K562 (cell line): ENCODE measurements around the gene CCDC138. TPM values are rescaled to one million over a fixed set of nuclear protein-coding genes. Genes with fewer than 3 reads are reported as not detected.

Experiments used
- ATAC-seq: fragments of 200-7000 bp; cut with Tn5 transposase; 3 replicates; pipeline ENCODE4 v1.9.1; 2020; ENCODE audit warnings: moderate library complexity
- BruUV-seq: library from RNA; stranded (reverse); fragments of 400-500 nt; replicated peaks from 2 replicates; lab custom pipeline; 2021; lab: Mats Ljungman, UMichigan
- CTCF ChIA-PET: fragments of 300-600 bp; formaldehyde crosslinking; extraction: SDS; loops from one replicate; lab custom pipeline; 2021; ENCODE audit warnings: low intra/inter-chr PET ratio; lab: Yijun Ruan, JAX
- POLR2A ChIA-PET: fragments of 300-600, 350-650 bp; sonication (Branson Sonifier 250); formaldehyde crosslinking; extraction: SDS; loops from one replicate; lab custom pipeline; 2021; ENCODE audit warnings: antibody characterized with exemption, inconsistent platforms; lab: Yijun Ruan, JAX
- DNase-seq, 4 experiments: peaks; one replicate each; pipeline versions ENCODE4 v3.0.0 to v3.0.0-alpha.2; 2011 to 2018; ENCODE audit warnings: low spot score in 3 of 4, mixed read lengths in 3 of 4; ENCODE audit errors: extremely low read depth in 1 of 4
- FAIRE-seq: peaks from 2 replicates; lab custom pipeline; 2011; peaks lifted over from hg19 to GRCh38; lab: Jason Lieb, UNC
- H2AFZ ChIP-seq: 2 replicates; pipeline ENCODE4 v1.6.0; 2011; ENCODE audit warnings: low read depth, low read length, control low read depth, inconsistent platforms
- H3K27ac ChIP-seq: fragments of 200-600 bp; 3 replicates; pipeline ENCODE4 v1.8.0; 2011; ENCODE audit warnings: low read depth, mild to moderate bottlenecking, control low read depth, inconsistent platforms, low read length, moderate library complexity, mixed read lengths; ENCODE audit errors: extremely low read depth
- H3K27me3 ChIP-seq, 2 experiments: fragments of 300-600 bp in 1 of 2; 2 replicates in 1 of 2; 3 replicates in 1 of 2; pipeline versions ENCODE4 v1.6.0 to v1.8.0; 2011; ENCODE audit warnings: inconsistent platforms in 2 of 2, low read length in 2 of 2, mild to moderate bottlenecking in 1 of 2, mixed read lengths in 1 of 2, moderate library complexity in 1 of 2; ENCODE audit not compliant: control insufficient read depth in 2 of 2, insufficient read depth in 2 of 2
- H3K36me3 ChIP-seq: fragments of 300-600 bp; 3 replicates; pipeline ENCODE4 v1.8.0; 2011; ENCODE audit warnings: mild to moderate bottlenecking, low read length, inconsistent platforms; ENCODE audit not compliant: control insufficient read depth, insufficient read depth
- H3K4me1 ChIP-seq, 2 experiments: fragments of 200-600 bp in 1 of 2; replicated peaks in 1 of 2; 2 replicates in 1 of 2; 3 replicates in 1 of 2; pipeline versions ENCODE4 v1.5.1 to v1.8.0; 2011; ENCODE audit warnings: inconsistent platforms in 2 of 2, low read length in 2 of 2, mild to moderate bottlenecking in 1 of 2, mixed read lengths in 1 of 2, moderate library complexity in 1 of 2; ENCODE audit not compliant: control insufficient read depth in 2 of 2, insufficient read depth in 2 of 2
- H3K4me2 ChIP-seq: 2 replicates; pipeline ENCODE4 v1.6.1; 2011; ENCODE audit warnings: low read length, control low read depth, inconsistent platforms, mixed read lengths; ENCODE audit not compliant: insufficient read depth
- H3K4me3 ChIP-seq: fragments of 200-600 bp; sonication (generic), shearing (Covaris generic); 2 replicates; pipeline ENCODE4 v1.5.1; 2016; ENCODE audit warnings: control low read depth, inconsistent platforms
- H3K79me2 ChIP-seq: fragments of 200-600 bp; 3 replicates; pipeline ENCODE4 v1.8.0; 2011; ENCODE audit warnings: low read length, inconsistent platforms; ENCODE audit not compliant: control insufficient read depth, insufficient read depth
- H3K9ac ChIP-seq, 2 experiments: 2 replicates each; pipeline versions ENCODE4 v1.6.0 to v1.6.1; 2011; ENCODE audit warnings: low read depth in 2 of 2, low read length in 2 of 2, control low read depth in 1 of 2, inconsistent platforms in 1 of 2, mild to moderate bottlenecking in 1 of 2, mixed read lengths in 1 of 2; ENCODE audit not compliant: insufficient read depth in 1 of 2
- H3K9me1 ChIP-seq: one replicate; pipeline ENCODE4 v1.6.0; 2011; ENCODE audit warnings: inconsistent platforms, mild to moderate bottlenecking, low read length, moderate library complexity; ENCODE audit not compliant: control insufficient read depth, insufficient read depth
- H3K9me3 ChIP-seq: replicated peaks from 2 replicates; pipeline ENCODE4 v1.5.1; 2011; ENCODE audit warnings: low read depth, low read length, inconsistent platforms; ENCODE audit not compliant: control insufficient read depth, insufficient read depth
- H4K20me1 ChIP-seq: replicated peaks from 2 replicates; pipeline ENCODE4 v1.6.1; 2011; ENCODE audit warnings: low read length, inconsistent platforms, mixed read lengths; ENCODE audit not compliant: control insufficient read depth, insufficient read depth
- ELF4 ChIP-seq: fragments of 450-650 bp; formaldehyde crosslinking; IDR thresholded peaks from 2 replicates; pipeline ENCODE4 v1.4.0; 2022; ENCODE audit warnings: missing genetic modification characterization
- EP400 ChIP-seq: fragments of 450-650 bp; IDR thresholded peaks from 2 replicates; pipeline ENCODE4 v1.6.1; 2017; ENCODE audit warnings: antibody characterized with exemption, mild to moderate bottlenecking, moderate library complexity
- ESRRA ChIP-seq: fragments of 450-650 bp; IDR thresholded peaks from 2 replicates; pipeline ENCODE4 v1.6.1; 2014; ENCODE audit warnings: low read depth, mild to moderate bottlenecking, moderate library complexity, borderline replicate concordance
- KLF13 ChIP-seq: fragments of 450-650 bp; IDR thresholded peaks from 2 replicates; pipeline ENCODE4 v1.6.1; 2016; ENCODE audit warnings: missing genetic modification characterization, low read depth, mild to moderate bottlenecking, missing compliant biosample characterization, moderate library complexity, borderline replicate concordance
- MED1 ChIP-seq: sonication (generic); formaldehyde crosslinking; IDR thresholded peaks from 2 replicates; pipeline ENCODE4 v1.8.1; 2023; ENCODE audit warnings: missing genetic modification reagents, borderline replicate concordance
- MEF2A ChIP-seq: IDR thresholded peaks from 2 replicates; pipeline ENCODE4 v1.6.1; 2011; ENCODE audit warnings: low read depth, mild to moderate bottlenecking, low read length, moderate library complexity; ENCODE audit not compliant: control insufficient read depth
- NCOA1 ChIP-seq: fragments of 450-650 bp; IDR thresholded peaks from 2 replicates; pipeline ENCODE4 v1.6.1; 2016; ENCODE audit warnings: low read depth
- NFE2L1 ChIP-seq: fragments of 450-650 bp; IDR thresholded peaks from 2 replicates; pipeline ENCODE4 v1.6.1; 2016; ENCODE audit warnings: missing genetic modification characterization, low read depth, mild to moderate bottlenecking, missing compliant biosample characterization, moderate library complexity, borderline replicate concordance
- RAD51 ChIP-seq: fragments of 450-650 bp; IDR thresholded peaks from 2 replicates; pipeline ENCODE4 v1.7.1; 2016; ENCODE audit warnings: low read depth, mild to moderate bottlenecking, borderline replicate concordance
- RBBP5 ChIP-seq: fragments of 200-600 bp; sonication (generic); IDR thresholded peaks from 2 replicates; pipeline ENCODE4 v1.6.1; 2012; ENCODE audit warnings: borderline replicate concordance, mild to moderate bottlenecking, low read length, control low read depth, inconsistent platforms; ENCODE audit not compliant: insufficient read depth, poor library complexity, severe bottlenecking
- SLC30A9 ChIP-seq: fragments of 250-450 bp; sonication (Bioruptor Pico); IDR thresholded peaks from 2 replicates; pipeline ENCODE4 v1.8.0; 2022; ENCODE audit warnings: mild to moderate bottlenecking, moderate library complexity
- SP2 ChIP-seq: IDR thresholded peaks from 2 replicates; pipeline ENCODE4 v1.6.1; 2011; ENCODE audit warnings: mild to moderate bottlenecking, low read depth, low read length, moderate library complexity; ENCODE audit not compliant: poor library complexity, severe bottlenecking; ENCODE audit errors: extremely low read depth
- TGIF2 ChIP-seq: sonication (generic); formaldehyde crosslinking; IDR thresholded peaks from 2 replicates; pipeline ENCODE4 v1.8.1; 2022; ENCODE audit warnings: mild to moderate bottlenecking, missing genetic modification reagents, moderate library complexity
- ZNF764 ChIP-seq: fragments of 250-450 bp; sonication (Bioruptor Pico); IDR thresholded peaks from 2 replicates; pipeline ENCODE4 v1.4.0; 2020; ENCODE audit warnings: low read depth, mild to moderate bottlenecking, moderate library complexity
- WGBS: fragments of 100-300 bp; shearing (Covaris generic); methylation state at CpG from one replicate; pipeline ENCODE4 v1.1.6; 2016; ENCODE audit warnings: low coverage, mixed read lengths; ENCODE audit not compliant: insufficient coverage; ENCODE audit errors: missing lambda C conversion rate; 5-methylcytosine and 5-hydroxymethylcytosine counted together
- in situ Hi-C: fragments of 300-500 bp; cut with MboI; formaldehyde crosslinking; loops from 4 replicates; pipeline ENCODE4 v1.15.0; 2018; ENCODE audit warnings: inconsistent platforms, mixed read lengths
- intact Hi-C: fragments of 100-400 bp; cut with micrococcal nuclease; formaldehyde crosslinking; loops from 2 replicates; pipeline ENCODE4 v1.14.2; 2022
- polyA plus RNA-seq, 8 experiments: library from polyadenylated mRNA; depleted of rRNA in 4 of 8; stranded (reverse) in 5 of 8; unstranded in 3 of 8; fragments of >200 nt; fragmentation: Nextera tagmentation in 2 of 8; fragmentation: Illumina TruSeq in 1 of 8; extraction: Ambion mirVana in 2 of 8; extraction: Trizol in 1 of 8; gene quantifications; 2 replicates each; pipeline versions ENCODE4 v1.2.1 to v1.2.3, GENCODE V29; 2011 to 2014; ENCODE audit warnings: inconsistent platforms in 1 of 8, missing spikeins in 1 of 8
- total RNA-seq, 7 experiments: library from RNA; depleted of rRNA in 6 of 7; stranded (reverse); fragments of >200 nt in 6 of 7; fragmentation: Illumina TruSeq in 2 of 7; extraction: Trizol in 2 of 7; gene quantifications; 2 replicates each; pipeline versions ENCODE4 v1.2.1 to v1.2.3, GENCODE V29; 2011 to 2021; ENCODE audit warnings: low replicate concordance in 1 of 7
- TF ChIP-seq, protein P1 (sequence below): sonication (generic); formaldehyde crosslinking; IDR thresholded peaks from 2 replicates; pipeline ENCODE4 v1.8.1; 2023; ENCODE audit warnings: mild to moderate bottlenecking, missing genetic modification reagents

The CCDC138 gene
- total and polyA plus RNA-seq, 9 of the 15 experiments (the other 6 are each of a cell fraction or from before 2014, with no cell fraction given): 17.5 to 44.6 (median 26.7) TPM

DNA sequence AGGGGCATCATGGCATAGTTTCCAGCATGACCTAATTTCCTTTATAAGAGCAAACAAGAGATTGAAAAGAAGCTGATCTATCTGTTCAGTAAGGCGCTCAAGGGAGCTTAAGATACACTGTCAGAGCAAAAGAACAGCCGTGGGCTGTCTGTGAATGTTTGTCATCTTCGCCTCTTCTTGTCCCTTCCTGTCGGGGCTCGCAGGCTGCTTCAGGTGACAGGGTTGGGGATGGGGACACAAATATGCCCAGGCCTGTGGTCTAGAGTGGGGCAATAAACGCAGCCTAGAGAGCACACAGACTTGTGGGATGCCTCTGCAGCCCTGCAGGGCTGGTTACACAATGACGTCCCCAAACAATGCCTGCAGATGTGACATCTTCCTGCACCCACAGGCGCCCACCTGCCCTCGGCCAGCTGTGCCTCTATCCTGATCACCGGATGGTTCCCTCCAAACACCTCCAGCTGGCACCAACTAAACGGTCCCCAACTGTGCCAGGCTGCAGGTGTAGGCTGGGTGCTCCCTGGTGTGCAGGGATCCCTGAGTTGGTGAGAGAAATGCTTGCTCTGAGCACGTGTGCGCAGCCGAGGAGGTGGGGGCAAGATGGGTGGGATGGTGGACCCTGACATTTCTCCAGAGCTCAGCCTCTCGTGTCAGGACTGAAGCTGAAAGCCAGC is 129.7 kb downstream of the CCDC138 start:
- BruUV-seq: no TSS peak

DNA sequence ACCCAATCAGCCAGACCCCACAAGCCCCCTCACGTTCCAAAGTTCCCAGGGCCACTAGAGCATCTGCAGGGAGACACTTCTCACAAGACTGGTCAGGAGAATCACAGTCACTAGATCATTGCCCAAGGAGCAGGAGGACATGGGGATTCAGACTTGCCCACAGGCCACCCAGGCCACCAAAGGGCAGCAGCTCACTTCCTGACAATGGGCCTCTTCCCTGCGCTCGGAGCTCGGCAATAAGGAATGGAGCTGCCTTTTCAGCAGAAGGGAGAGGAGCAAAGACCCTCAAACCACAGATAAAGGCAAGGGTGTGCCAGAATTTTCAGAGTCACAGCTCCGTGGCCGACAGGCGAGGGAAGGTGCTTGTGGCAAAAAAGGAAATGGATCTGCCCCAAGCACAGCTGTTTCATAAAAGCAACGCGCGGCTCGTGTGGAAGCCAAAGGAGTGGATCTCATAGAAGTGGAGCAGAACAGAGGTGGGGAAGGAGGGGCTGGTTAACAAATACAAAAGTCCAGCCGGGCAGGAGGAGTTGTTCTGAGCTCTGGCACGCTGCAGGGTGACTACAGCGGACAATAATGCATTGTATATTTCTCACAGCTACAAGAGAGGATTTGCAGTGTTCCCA is 130.3 kb downstream of the CCDC138 start:
- ATAC-seq: no peak
- H3K9me3 ChIP-seq: no peaks in the 10 kb centered on the region
- no peaks in the 10 kb centered on the region for H3K4me1 ChIP-seq
- H3K9me1 ChIP-seq: no peaks in the 10 kb centered on the region
- no peak for DNase-seq
- no peaks in the 10 kb centered on the region for H3K79me2 ChIP-seq
- H3K36me3 ChIP-seq: no peaks in the 10 kb centered on the region
- in situ Hi-C loops (no loop called here), intact Hi-C loops (no loop called here)
- no peak overlapping the region for H3K4me2 ChIP-seq
- peaks cover 34 to 74% of the 10 kb centered on the region in 2 experiments for H3K27me3 ChIP-seq
- no TSS peak for BruUV-seq
- H4K20me1 ChIP-seq: no peaks in the 10 kb centered on the region
- FAIRE-seq: no peak
- WGBS: 2% methylated on average over 14 of the region's 14 CpGs
- H2AFZ ChIP-seq: no peak overlapping the region
- H3K27ac ChIP-seq: no peak overlapping the region
- no peak overlapping the region for H3K4me3 ChIP-seq
- H3K9ac ChIP-seq: no peak overlapping the region
- CTCF ChIA-PET: no interaction called here
- POLR2A ChIA-PET: no interaction called here
- TF ChIP-seq NCOA1 (no peak), TGIF2 (CRISPR knock-in tag) (no peak), MEF2A (no peak), SLC30A9 (no peak), RAD51 (no peak), SP2 (no peak), MED1 (CRISPR knock-in tag) (no peak), NFE2L1 (tag) (no peak), KLF13 (tag) (no peak), RBBP5 (no peak), ESRRA (no peak)
- TF ChIP-seq, protein P1, sequence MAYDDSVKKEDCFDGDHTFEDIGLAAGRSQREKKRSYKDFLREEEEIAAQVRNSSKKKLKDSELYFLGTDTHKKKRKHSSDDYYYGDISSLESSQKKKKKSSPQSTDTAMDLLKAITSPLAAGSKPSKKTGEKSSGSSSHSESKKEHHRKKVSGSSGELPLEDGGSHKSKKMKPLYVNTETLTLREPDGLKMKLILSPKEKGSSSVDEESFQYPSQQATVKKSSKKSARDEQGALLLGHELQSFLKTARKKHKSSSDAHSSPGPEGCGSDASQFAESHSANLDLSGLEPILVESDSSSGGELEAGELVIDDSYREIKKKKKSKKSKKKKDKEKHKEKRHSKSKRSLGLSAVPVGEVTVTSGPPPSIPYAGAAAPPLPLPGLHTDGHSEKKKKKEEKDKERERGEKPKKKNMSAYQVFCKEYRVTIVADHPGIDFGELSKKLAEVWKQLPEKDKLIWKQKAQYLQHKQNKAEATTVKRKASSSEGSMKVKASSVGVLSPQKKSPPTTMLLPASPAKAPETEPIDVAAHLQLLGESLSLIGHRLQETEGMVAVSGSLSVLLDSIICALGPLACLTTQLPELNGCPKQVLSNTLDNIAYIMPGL: no peak

More for the DNA sequence above, 129.7 kb downstream of the CCDC138 start:
- in situ Hi-C loops: no loop called here
- H3K4me1 ChIP-seq: no peaks in the 10 kb centered on the region
- H3K9me3 ChIP-seq: no peaks in the 10 kb centered on the region
- H3K4me3 ChIP-seq: no peak overlapping the region
- H3K9ac ChIP-seq: no peak overlapping the region
- H3K4me2 ChIP-seq: no peak overlapping the region
- no peak for TF ChIP-seq ELF4
- TF ChIP-seq ZNF764 (CRISPR knock-in tag): no peak
- TF ChIP-seq EP400: no peak
- H3K9me1 ChIP-seq: no peaks in the 10 kb centered on the region
- FAIRE-seq (no peak), DNase-seq (no peak), ATAC-seq (no peak)
- 3% methylated on average over 15 of the region's 15 CpGs for WGBS
- no peaks in the 10 kb centered on the region for H3K79me2 ChIP-seq
- ChIA-PET POLR2A (no interaction called here), CTCF (no interaction called here)
- H4K20me1 ChIP-seq: no peaks in the 10 kb centered on the region
- H3K36me3 ChIP-seq: no peaks in the 10 kb centered on the region
- H3K27ac ChIP-seq: no peak overlapping the region
- H3K27me3 ChIP-seq: peaks cover 36 to 75% of the 10 kb centered on the region in 2 experiments
- intact Hi-C loops: no loop called here
- no peak overlapping the region for H2AFZ ChIP-seq
